Uterus (tissue), 2 donors: ENCODE results near the gene LRRC71.

ENCODE experiments used
- POLR2A ChIP-seq, 2 donors: fragments of 450-650 bp; IDR thresholded peaks; one replicate each; pipeline ENCODE4 v1.6.1; 2016; ENCODE audit warnings: antibody characterized with exemption in 2 of 2, mild to moderate bottlenecking in 1 of 2, moderate library complexity in 1 of 2
- TF ChIP-seq, protein P1 (sequence below), 4 experiments: fragments of 200-600 bp in 2 of 4; fragments of 450-650 bp in 2 of 4; sonication (generic) in 2 of 4; IDR thresholded peaks; one replicate each; pipeline ENCODE4 v1.5.1; 2016 to 2019; ENCODE audit warnings: antibody characterized with exemption in 4 of 4, mild to moderate bottlenecking in 2 of 4, moderate library complexity in 1 of 4

DNA sequence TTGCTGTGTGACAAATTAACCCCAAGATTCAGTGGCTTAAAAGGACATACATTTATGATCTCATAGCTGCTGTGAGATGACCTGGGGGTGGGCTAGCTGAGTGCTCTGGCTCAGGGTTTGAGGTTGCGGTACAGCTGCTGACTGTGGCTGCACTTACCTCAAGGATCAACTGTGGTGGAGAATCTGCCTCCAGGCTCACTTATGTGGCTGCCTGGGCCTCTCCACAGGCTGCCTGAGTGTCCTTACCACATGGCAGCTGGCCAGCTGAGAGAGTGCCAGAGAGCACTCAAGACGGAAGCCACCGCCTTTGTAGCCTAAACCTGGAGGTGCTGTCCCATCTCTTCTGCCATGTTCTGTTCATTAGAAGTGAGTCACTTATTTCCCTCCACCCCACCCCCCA is 5.7 kb downstream of the LRRC71 start:
- TF ChIP-seq, protein P1, sequence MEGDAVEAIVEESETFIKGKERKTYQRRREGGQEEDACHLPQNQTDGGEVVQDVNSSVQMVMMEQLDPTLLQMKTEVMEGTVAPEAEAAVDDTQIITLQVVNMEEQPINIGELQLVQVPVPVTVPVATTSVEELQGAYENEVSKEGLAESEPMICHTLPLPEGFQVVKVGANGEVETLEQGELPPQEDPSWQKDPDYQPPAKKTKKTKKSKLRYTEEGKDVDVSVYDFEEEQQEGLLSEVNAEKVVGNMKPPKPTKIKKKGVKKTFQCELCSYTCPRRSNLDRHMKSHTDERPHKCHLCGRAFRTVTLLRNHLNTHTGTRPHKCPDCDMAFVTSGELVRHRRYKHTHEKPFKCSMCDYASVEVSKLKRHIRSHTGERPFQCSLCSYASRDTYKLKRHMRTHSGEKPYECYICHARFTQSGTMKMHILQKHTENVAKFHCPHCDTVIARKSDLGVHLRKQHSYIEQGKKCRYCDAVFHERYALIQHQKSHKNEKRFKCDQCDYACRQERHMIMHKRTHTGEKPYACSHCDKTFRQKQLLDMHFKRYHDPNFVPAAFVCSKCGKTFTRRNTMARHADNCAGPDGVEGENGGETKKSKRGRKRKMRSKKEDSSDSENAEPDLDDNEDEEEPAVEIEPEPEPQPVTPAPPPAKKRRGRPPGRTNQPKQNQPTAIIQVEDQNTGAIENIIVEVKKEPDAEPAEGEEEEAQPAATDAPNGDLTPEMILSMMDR (IDR thresholded peaks at IDR 0.05), result no peak
- TF ChIP-seq POLR2A (IDR thresholded peaks at IDR 0.05), result no peak
